Muscle of leg (tissue), 11 donors: ENCODE results near the gene KCNIP3. TPM values are rescaled to one million over a fixed set of nuclear protein-coding genes. Genes with fewer than 3 reads are reported as not detected.

ENCODE experiments used
- DNase-seq: peaks from one replicate; pipeline ENCODE4 v3.0.0; 2013
- H3K27ac ChIP-seq: one replicate; pipeline ENCODE4 v1.5.1; 2013; ENCODE audit warnings: mild to moderate bottlenecking, low read length, control low read depth
- H3K27me3 ChIP-seq: one replicate; pipeline ENCODE4 v1.6.1; 2013; ENCODE audit warnings: low read length; ENCODE audit not compliant: control insufficient read depth, insufficient read depth
- H3K36me3 ChIP-seq: one replicate; pipeline ENCODE4 v1.6.1; 2013; ENCODE audit warnings: low read length; ENCODE audit not compliant: control insufficient read depth, insufficient read depth
- H3K4me1 ChIP-seq: one replicate; pipeline ENCODE4 v1.6.1; 2013; ENCODE audit warnings: low read length; ENCODE audit not compliant: control insufficient read depth, insufficient read depth
- H3K4me3 ChIP-seq: one replicate; pipeline ENCODE4 v1.5.1; 2013; ENCODE audit warnings: low read length, control low read depth
- H3K9me3 ChIP-seq: replicated peaks from 2 replicates; pipeline ENCODE4 v1.6.1; 2013; ENCODE audit warnings: low read depth, low read length; ENCODE audit not compliant: control insufficient read depth
- WGBS: methylation state at CpG from one replicate; pipeline ENCODE4 v1.1.5; 2013; ENCODE audit warnings: missing lambda C conversion rate; ENCODE audit not compliant: insufficient coverage; 5-methylcytosine and 5-hydroxymethylcytosine counted together
- polyA plus RNA-seq, 8 donors: library from polyadenylated mRNA; unstranded; fragments of 120-200 nt; gene quantifications; one replicate each; pipeline versions ENCODE4 v1.2.1 to v1.2.3, GENCODE V29; 2013; ENCODE audit warnings: inconsistent platforms in 1 of 8, low replicate concordance in 1 of 8; ENCODE audit not compliant: insufficient read length in 8 of 8, insufficient read depth in 1 of 8
- total RNA-seq: library from RNA; stranded (reverse); fragments of 120-200 nt; gene quantifications from one replicate; pipeline ENCODE4 v1.2.4, GENCODE V29; 2013

KCNIP3 gene
- total and polyA plus RNA-seq, 9 donors = 5.5 to 8.9 (median 6.9) TPM

DNA sequence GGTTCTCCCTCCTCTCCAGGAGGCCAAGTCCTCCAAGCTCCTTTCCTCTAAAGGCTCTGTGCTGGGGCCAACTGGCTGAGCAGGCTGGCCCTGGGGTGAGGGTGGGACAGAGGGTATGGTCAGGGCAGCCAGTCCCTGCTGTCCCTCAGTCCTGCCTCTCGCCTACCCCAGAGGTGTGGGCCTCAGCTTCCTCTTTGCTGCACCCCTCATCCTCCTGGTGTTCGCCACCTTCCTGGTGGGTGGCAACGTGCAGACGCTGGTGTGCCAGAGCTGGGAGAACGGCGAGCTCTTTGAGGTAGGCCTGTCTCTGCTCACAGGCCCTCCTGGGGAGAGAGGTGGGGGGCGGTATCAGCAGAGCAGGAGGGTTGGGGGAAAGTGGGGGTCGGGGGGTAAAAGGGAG is 16.1 kb upstream of the KCNIP3 start:
- H3K4me1 ChIP-seq = no peaks in the 10 kb centered on the region
- H3K27me3 ChIP-seq = no peaks in the 10 kb centered on the region
- no peak overlapping the region for H3K27ac ChIP-seq
- no peaks in the 10 kb centered on the region for H3K36me3 ChIP-seq
- 90% methylated on average over 2 of the region's 8 CpGs for WGBS
- H3K4me3 ChIP-seq = no peak overlapping the region
- DNase-seq = no peak
- no peaks in the 10 kb centered on the region for H3K9me3 ChIP-seq

DNA sequence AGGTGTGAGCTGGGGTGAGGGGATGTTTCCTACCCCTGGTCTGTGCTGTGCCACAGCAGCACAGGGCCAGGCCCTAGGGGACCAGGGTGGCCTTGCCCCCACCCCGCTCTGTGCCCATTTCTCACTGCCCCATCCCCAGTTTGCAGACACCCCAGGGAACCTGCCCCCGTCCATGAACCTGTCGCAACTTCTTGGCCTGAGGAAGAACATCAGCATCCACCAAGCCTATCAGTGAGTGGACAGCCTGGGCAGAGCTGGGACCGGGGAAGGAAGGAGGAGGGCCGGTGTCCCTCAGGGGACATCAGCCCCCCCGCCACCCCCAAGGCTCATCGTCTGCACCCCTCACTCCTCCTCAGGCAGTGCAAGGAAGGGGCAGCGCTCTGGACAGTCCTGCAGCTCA is 15.4 kb upstream of the KCNIP3 start:
- WGBS = 83% methylated on average over 1 of the region's 8 CpGs
- no peak for DNase-seq
- H3K27me3 ChIP-seq = no peaks in the 10 kb centered on the region
- no peak overlapping the region for H3K27ac ChIP-seq
- H3K36me3 ChIP-seq = no peaks in the 10 kb centered on the region
- H3K4me1 ChIP-seq = no peaks in the 10 kb centered on the region
- no peak overlapping the region for H3K4me3 ChIP-seq
- no peaks in the 10 kb centered on the region for H3K9me3 ChIP-seq

DNA sequence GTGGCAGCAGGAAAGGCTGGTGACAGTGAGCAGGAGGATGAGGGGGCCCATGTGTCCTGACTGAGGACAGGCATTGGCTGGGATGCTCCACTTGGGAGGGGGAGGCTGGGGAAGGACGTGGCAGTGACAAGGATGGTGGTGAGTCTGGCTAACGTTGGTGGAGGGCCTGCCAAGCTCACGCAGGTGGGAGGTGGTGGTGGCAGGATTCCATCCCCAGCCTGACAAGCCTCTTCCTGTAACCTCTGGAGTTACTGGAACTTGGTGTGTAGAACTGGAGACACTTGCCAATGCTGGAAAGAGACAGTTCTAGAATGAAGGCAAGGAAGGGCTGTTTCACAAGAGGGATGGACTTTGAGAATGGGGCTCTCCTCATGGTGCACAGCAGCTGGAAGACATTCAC is 14.7 kb upstream of the KCNIP3 start:
- Histone ChIP-seq H3K27ac (no peak overlapping the region), H3K36me3 (no peaks in the 10 kb centered on the region), H3K4me1 (no peaks in the 10 kb centered on the region), H3K9me3 (no peaks in the 10 kb centered on the region), H3K27me3 (no peaks in the 10 kb centered on the region), H3K4me3 (no peak overlapping the region)
- no peak for DNase-seq
- WGBS = 57% methylated on average over 1 of the region's 3 CpGs

DNA sequence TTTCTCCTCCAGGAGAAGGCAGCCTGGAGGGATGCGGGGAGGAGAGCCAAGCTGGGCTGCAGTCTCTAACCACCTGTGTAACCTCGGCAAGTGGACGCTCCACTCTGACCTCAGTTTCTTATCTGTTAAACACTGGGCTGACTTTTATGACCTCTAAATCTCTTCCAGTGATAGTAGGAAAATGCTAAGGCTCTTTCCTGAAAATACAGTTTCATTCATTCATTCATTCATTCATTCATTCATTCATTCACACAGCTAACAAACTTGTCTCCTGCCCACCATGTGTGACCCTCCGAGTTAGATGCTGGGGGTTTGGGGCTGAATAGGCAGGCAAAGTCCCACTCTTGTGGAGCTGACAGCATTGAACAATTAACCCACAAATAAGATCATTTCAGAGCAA is 13.6 kb upstream of the KCNIP3 start:
- no peak for DNase-seq
- H3K27ac ChIP-seq = no peak overlapping the region
- H3K9me3 ChIP-seq = no peaks in the 10 kb centered on the region
- no peaks in the 10 kb centered on the region for H3K27me3 ChIP-seq
- no peaks in the 10 kb centered on the region for H3K4me1 ChIP-seq
- no peak overlapping the region for H3K4me3 ChIP-seq
- WGBS = no CpG with 5 or more reads among the region's 4 CpGs
- no peaks in the 10 kb centered on the region for H3K36me3 ChIP-seq

DNA sequence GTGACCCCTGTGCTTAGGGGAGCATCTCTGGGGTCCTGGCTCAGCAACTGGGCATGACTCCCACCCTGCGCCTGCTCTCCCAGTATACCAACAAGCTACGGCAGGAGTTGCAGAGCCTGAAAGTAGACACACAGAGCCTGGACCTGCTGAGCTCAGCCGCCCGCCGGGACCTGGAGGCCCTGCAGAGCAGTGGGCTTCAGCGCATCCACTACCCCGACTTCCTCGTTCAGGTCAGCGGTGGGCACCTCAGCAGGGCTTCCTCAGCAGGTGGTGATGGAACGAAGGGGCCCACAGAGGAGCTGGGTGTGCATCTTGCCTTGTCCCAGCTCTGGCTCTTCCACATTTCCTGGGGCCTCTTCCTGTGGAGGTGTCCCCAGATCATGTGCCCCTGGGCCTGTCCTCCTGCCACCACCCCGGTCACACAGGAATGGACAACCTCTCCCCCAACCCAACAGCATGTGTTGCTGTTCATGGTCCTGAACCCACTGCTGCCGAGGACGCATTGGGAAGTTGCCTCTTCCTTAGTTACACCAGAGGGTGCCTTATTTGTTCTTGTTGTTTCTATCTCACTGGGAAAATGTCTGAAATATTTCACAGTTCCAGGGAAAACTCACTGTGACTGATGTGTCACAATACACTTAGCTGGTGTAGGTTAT is 12.1 kb upstream of the KCNIP3 start:
- DNase-seq = no peak
- 94% methylated on average over 11 of the region's 13 CpGs for WGBS
- no peaks in the 10 kb centered on the region for H3K9me3 ChIP-seq
- H3K27ac ChIP-seq = no peak overlapping the region
- H3K4me3 ChIP-seq = no peak overlapping the region
- H3K4me1 ChIP-seq = no peaks in the 10 kb centered on the region
- no peaks in the 10 kb centered on the region for H3K36me3 ChIP-seq
- H3K27me3 ChIP-seq = no peaks in the 10 kb centered on the region

DNA sequence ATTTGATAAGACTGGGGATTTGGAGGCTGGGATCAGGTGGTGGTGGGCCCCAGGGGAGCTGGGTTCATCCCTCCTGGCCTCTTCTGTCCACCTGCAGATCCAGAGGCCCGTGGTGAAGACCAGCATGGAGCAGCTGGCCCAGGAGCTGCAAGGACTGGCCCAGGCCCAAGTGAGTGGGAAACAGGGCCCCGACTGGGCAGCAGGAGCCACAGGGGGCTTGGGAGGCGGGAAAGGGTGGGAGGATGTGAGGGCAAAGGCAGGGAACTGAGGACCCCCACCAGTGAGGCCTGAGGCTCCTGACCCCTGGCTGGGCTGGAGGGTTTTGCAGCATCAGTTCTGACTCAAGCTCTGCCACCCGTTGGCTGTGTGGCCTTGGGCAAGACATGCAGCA is 11.6 kb upstream of the KCNIP3 start:
- H3K36me3 ChIP-seq = no peaks in the 10 kb centered on the region
- H3K4me3 ChIP-seq = no peak overlapping the region
- WGBS = 39% methylated on average over 4 of the region's 4 CpGs
- H3K27ac ChIP-seq = no peak overlapping the region
- peaks cover 4% of the 10 kb centered on the region for H3K9me3 ChIP-seq
- no peaks in the 10 kb centered on the region for H3K4me1 ChIP-seq
- DNase-seq = no peak
- H3K27me3 ChIP-seq = no peaks in the 10 kb centered on the region

DNA sequence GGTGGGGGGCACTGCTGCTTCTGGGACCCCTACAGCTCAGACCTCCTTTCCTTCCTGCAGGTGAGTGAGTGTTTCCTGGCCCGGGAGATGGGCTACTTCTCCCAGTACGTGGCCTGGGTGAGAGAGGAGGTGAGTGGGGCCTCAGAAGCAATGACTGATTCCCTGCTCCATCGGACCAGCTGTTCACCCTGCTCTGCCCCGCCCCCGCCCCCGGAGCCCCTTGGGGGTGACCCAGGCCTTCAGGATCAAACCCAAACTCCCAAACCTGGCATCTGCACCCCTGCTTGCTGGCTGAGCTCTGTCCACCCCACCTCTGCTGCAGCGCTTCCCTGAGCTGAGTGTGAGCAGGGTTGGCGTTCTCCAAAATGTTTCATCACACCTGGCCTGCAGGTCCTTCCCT is 9.8 kb upstream of the KCNIP3 start:
- H3K4me1 ChIP-seq = no peaks in the 10 kb centered on the region
- no peaks in the 10 kb centered on the region for H3K27me3 ChIP-seq
- WGBS = 96% methylated on average over 4 of the region's 8 CpGs
- no peak overlapping the region for H3K27ac ChIP-seq
- H3K9me3 ChIP-seq = peaks cover 10% of the 10 kb centered on the region
- no peaks in the 10 kb centered on the region for H3K36me3 ChIP-seq
- no peak for DNase-seq
- no peak overlapping the region for H3K4me3 ChIP-seq

DNA sequence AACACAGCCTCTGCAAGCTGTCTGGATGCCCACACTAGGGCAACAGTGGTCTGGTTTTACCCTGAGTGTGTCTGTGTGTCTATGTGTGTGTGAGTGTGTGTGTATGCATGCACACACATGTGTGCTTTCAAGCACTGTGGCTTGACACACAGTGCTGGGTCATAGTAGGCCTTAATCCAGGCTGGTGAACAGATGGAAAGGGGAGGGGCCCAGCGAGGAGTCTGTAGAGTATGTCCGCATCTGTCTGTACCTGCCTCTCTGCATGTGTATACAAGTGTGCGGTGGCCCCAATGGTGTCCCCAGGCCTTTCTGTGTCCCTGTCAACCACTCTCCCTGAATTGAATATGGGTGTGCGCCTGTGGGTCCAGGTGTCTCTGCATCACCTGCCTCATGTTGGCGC is 9.3 kb upstream of the KCNIP3 start:
- no peak overlapping the region for H3K4me3 ChIP-seq
- no peak for DNase-seq
- WGBS = 91% methylated on average over 4 of the region's 5 CpGs

DNA sequence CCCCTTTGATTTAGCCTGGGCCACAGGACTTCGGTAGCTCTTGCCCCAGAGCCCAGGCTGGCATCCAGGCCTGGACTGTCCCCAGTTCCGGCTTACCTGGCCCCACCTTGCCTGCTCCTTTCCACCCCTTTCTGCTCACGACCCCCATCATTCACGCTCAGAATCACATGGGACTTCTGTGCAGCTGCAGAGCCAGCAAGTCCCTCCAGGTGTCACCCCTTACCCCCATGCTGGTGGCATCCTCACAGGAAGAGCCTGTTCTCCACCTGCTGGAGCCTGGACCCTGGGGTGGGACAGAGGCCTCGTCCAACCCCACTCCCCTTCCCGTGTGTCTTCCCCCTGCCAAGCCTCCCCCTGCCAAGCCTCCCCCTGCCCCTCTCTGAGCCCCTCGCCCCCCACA is 7.9 kb upstream of the KCNIP3 start:
- peaks cover 10% of the 10 kb centered on the region for H3K9me3 ChIP-seq
- H3K4me3 ChIP-seq = no peak overlapping the region
- WGBS = 45% methylated on average over 5 of the region's 7 CpGs
- H3K27me3 ChIP-seq = no peaks in the 10 kb centered on the region
- no peak for DNase-seq
- H3K36me3 ChIP-seq = no peaks in the 10 kb centered on the region
- H3K27ac ChIP-seq = no peak overlapping the region
- H3K4me1 ChIP-seq = no peaks in the 10 kb centered on the region

More for the DNA sequence above, 9.3 kb upstream of the KCNIP3 start:
- Histone ChIP-seq H3K27me3 (no peaks in the 10 kb centered on the region), H3K36me3 (no peaks in the 10 kb centered on the region), H3K9me3 (peaks cover 10% of the 10 kb centered on the region), H3K27ac (no peak overlapping the region), H3K4me1 (no peaks in the 10 kb centered on the region)

DNA sequence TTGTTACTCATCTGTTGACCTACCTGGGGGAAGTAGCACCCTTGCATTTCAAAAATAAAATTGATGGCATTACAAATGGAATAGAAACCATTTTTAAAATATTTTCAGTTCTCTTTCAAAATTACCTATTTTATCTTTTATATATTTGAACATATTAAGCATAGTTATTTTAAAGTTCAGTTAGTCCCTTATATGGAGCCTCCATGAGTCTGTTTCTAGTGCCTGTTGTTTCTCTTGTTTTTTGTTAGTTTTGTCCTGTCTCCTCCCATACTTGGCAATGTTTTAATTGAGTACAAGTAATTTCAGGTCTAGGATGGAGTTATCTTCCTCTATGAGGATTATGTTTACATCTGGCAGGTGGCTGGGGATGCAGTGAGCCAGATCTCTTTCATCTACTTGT is 5.9 kb upstream of the KCNIP3 start:
- H3K27me3 ChIP-seq = no peaks in the 10 kb centered on the region

DNA sequence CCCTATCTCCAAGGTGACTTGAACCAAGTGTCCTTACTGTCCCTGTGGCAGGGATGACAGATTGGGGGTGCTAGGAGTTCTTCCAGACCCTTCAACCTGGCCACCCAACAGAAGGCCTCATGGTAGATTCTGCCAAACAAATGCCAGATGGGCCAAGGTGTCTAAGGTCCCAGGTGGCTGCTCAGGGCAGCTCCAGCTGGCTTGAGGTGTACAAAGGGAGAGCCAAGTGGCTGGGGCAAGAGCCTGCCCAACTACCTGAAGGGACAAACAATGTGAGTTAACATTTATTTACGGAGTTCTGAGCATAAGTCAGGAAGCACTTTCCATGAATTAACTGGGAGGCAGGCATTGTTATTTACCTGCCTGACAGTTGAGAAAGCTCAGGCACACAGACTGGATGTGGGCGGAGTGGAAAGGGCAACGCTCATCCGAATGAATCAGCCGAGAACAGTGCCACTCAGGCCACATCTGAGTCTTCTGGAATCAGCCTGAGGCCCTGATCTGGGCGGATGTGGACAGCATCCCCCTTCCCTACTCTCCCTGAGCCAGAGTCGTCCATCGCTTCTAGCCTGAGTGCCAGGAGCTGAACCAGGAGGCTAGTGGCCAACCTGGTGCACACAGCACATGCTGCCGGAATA is 4.4 kb upstream of the KCNIP3 start:
- no peak for DNase-seq
- H3K27me3 ChIP-seq = no peaks in the 10 kb centered on the region
- no peak overlapping the region for H3K4me3 ChIP-seq
- H3K36me3 ChIP-seq = no peaks in the 10 kb centered on the region
- whole genome bisulfite sequencing = 79% methylated on average over 9 of the region's 9 CpGs
- H3K9me3 ChIP-seq = peaks cover 10% of the 10 kb centered on the region
- peaks cover 19% of the 10 kb centered on the region for H3K4me1 ChIP-seq
- no peak overlapping the region for H3K27ac ChIP-seq

More for the DNA sequence above, 5.9 kb upstream of the KCNIP3 start:
- Histone ChIP-seq H3K27ac (no peak overlapping the region), H3K36me3 (no peaks in the 10 kb centered on the region), H3K9me3 (peaks cover 10% of the 10 kb centered on the region), H3K4me3 (no peak overlapping the region), H3K4me1 (peaks cover 7% of the 10 kb centered on the region)
- DNase-seq = no peak
